HG02642 (cell line): ENCODE results near the gene CD14.
"Not testable (repeated sequence)": the region's sequence is repeated elsewhere in the genome, so short reads cannot be mapped to it uniquely, and the experiment has no call there.

Experiments used
- ATAC-seq: cut with Tn5 transposase; IDR thresholded peaks from one replicate; pipeline ENCODE4 v1.9.1; 2021; ENCODE audit warnings: mild to moderate bottlenecking; ENCODE audit not compliant: unreplicated experiment, poor library complexity

The CD14 gene

GRCh38 chr5:140635291-140636257 lies 2.6 kb upstream of the CD14 start:
- no peak for ATAC-seq

DNA sequence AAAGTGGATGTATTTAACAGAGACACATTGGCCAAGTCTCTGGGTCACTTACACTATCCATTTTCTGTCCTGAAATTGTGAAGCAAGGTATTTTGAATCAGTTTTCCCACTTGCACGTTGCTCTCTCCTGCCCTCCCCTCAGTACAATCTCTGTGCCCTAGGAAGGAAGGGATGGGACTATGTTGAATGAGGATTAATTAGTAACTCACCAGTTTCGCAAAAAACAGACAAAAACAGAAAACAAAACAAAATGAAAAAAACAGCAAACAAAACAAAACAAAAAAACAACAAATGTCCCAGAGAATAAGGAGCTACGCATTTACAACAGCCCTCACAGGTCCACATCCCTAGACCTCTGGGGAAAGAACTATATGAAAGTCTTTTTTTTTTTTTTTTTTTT lies 1.1 kb upstream of the CD14 start:
- ATAC-seq, result no peak

DNA sequence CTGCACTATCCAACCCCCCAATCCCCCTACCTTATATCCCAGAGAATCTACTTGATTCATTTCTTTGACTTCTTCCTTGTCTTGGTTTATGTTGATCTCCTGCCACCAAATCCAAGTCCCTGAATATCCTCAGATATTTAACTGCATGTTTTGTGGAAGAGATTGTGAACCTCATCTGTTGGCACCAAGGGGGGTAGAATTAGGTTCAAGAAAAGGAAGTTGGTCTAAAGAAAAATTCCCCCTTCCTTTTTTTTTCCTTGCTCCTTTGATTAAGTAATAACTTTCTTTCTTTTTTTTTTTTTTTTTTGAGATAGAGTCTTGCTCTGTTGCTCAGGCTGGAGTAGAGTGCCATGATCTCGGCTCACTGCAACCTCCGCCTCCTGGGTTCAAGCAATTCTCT lies 526 bp upstream of the CD14 start:
- ATAC-seq, result no peak

DNA sequence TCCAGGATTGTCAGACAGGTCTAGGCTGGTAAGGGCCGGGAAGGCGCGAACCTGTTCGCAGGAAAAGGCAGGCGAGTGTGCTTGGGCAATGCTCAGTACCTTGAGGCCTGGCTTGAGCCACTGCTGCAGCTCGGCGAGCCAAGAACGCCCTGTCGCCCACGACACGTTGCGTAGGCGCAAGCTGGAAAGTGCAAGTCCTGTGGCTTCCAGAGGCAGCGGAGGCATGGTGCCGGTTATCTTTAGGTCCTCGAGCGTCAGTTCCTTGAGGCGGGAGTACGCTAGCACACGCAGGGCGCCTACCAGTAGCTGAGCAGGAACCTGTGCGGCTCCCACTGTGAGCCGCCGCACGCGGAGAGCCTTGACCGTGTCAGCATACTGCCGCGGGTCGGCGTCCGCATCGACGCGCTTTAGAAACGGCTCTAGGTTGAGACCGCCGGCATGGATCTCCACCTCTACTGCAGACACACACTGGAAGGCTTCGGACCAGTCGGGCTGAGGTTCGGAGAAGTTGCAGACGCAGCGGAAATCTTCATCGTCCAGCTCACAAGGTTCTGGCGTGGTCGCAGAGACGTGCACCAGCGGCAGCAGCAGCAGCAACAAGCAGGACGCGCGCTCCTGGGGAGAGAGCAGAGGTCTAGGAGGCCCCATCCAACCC lies 482 bp downstream of the CD14 start:
- peak; percentile 67 for ATAC-seq

GRCh38 chr5:140631831-140632365 lies 1.1 kb downstream of the CD14 start:
- peak; percentile 56 for ATAC-seq

GRCh38 chr5:140631036-140631417 lies 1.9 kb downstream of the CD14 start:
- ATAC-seq, result no peak

DNA sequence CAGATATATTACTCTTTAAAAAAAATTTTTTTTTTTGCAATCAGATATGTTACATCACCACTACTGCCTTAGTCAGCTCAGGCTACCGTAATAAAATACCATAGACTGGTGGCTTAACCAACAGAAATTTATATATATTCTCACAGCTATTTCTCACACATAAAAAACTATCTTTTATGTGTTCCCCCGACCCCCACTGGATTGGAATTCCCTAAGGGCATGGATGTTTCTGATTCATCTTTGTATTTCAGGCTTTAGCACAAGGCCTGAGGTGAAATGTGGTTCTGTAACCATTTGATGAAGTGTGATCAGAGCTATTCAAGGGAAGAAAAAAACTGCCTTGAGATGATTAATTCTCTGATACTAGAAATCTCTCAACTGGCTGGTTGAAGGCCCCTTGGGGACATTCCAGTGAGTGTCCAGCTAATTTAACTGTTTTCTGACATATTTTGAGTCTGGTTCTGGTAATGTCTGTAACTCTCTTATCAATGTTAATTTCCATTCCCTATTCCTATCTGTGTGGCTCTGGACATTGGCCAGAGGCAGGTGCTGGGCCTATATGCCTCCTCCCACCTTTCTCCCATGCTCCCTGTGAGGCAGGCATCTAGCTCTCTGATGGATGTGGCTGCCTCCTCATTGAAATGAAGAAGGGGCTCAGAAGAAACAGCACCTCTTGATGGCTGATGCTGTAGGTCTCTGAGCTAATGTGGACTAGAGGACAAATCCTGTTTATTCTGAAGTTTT lies 2.5 kb downstream of the CD14 start:
- no peak for ATAC-seq

DNA sequence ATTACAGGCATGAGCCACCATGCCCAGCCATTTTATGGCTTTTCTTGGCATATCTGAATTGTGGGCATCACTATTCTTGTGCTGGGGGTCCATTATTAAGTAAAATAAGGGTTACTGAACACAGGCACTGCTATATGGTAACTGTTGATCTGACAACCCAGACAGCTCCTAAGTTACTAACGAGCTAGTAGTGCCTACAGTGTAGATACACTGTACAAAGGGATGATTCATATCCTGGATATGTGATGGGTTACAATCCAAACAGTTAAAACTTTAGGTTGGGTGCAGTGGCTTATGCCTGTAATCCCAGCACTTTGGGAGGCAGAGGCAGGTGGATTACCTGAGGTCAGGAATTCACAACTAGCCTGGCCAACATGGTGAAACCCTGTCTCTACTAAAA lies 4.3 kb downstream of the CD14 start:
- ATAC-seq, result no peak

- ATAC-seq, result no peak
Measured at GRCh38 chr5:140627972-140628371, 5.0 kb downstream of the CD14 start.

GRCh38 chr5:140624886-140625285 lies 8.1 kb downstream of the CD14 start:
- not testable (repeated sequence) for ATAC-seq

DNA sequence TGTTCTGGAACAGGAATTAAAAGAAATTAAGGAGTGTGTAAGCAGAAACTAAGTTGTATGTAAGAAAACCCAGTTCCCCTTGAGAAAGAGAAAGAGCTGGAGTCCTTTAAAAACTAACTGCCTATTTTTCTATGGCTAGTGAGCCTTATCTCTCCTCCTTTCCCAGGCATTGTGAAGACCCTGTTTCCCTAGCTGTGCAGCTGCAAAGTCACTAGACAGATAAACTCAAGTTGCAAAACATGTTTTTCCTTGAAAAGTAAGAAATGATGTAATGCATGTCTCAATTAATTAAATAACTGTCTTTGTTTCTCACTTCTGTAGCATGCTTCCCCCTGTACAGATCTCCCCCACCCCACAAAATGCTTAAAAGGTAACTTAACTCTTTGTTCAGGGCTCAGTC lies 9.9 kb downstream of the CD14 start:
- ATAC-seq, result not testable (repeated sequence)

GRCh38 chr5:140622301-140622700 lies 10.7 kb downstream of the CD14 start:
- no peak for ATAC-seq

DNA sequence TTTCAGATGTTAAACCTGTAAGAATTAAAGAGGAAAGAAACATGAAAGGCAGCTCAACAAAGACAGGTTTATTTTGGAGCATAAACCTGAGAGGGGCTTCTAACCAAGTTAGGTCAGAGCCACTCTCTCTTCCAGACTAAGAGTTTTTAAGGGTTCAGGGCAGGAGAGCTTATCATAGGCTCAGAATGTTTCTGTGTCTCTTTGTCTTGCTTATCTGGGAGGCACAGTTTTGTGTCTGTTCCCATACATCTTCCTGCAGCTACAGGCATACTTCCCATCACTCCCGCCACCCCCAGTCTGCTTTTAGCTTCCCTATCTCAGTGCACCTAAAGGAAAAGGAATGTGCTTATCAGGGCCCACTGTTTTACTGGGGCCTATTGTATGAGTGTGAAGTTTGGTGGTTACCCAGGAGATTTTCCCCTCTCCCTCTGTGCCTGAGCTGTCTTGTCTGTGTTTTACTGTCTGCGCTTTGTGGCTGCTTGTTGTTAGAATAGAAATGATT lies 21.9 kb downstream of the CD14 start:
- ATAC-seq, result no peak

- ATAC-seq, result no peak
Measured at GRCh38 chr5:140609126-140609525, 23.8 kb downstream of the CD14 start.

DNA sequence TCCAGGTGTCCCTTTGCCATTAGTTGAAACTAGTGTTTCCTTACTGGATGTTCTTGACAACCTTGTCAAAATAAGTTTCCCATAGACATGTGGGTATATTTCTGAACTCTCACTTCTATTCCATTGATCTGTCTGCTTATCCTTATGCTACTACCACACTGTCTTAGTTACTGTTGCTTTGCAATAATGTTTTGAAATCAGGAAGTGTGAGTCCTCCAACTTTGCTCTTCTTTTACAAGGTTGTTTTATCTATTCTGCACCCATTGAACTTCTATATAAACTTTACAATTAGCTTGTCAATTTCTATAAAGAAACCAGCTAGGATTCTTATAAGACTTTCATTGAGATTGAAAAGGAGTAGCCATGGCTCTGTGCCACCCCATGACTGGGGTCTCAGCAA lies 24.3 kb downstream of the CD14 start:
- ATAC-seq, result no peak

DNA sequence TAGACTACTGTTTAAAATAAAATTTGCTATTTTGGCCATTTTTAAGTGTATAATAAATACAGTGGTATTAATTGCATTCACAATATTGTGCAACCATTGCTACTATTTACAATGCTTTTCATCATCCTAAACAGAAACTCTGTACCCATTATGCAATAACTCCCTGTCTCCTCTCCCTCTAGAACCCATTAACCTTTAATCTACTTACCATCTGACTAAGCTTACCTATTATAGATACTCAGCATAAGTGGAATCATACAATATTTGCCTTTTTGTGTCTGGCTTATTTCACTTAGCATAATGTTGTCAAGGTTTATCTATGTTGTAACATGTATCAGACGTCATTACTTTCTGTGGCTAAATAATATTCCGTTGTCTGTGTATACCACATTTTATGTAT lies 25.9 kb downstream of the CD14 start:
- no peak for ATAC-seq

GRCh38 chr5:140605879-140606278 lies 27.1 kb downstream of the CD14 start:
- no peak for ATAC-seq

DNA sequence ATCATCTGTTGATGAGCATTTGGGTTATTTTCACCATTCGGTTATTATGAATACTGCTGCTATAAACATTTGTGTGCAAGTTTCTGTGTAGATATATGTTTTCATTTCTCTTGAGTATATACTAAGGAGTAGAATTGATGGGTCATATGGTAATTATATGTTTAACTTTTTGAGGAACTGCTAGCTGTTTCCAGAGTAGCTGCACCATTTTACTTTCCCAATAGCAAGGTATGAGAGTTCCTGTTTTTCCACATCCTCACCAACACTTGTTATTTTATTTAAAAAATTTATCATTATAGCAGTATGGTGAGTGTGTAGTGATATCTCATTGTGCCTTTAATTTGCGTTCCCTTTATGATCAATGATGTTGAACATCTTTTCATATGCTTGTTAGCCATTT lies 29.2 kb downstream of the CD14 start:
- no peak for ATAC-seq

DNA sequence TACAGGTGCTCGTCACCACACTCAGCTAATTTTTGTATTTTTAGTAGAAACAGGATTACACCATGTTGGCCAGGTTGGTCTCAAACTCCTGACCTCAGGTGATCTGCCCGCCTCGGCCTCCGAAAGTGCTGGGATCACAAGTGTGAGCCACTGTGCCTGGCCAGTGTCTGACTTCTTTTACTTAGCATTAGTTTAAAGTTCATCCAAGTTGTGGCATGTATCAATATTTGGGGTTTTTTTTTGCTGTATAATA lies 29.6 kb downstream of the CD14 start:
- not testable (repeated sequence) for ATAC-seq

DNA sequence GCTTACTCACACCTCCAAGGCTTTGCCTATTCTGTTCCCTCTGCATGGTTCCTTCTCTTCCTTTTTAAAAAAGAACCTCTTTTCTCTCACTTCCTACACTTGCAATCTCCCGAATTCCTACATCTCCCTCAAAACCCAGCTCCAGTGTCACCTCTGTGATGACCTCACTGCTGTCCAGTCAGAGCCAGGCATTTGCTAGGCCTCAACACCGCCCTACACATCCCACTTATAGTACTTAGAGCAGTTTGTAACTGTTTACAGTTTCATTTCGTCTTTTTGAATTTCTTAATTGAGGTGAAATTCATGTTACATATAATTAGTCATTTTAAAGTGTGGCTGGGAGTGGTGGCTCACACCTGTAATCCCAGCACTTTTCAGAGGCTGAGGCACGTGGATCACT lies 30.8 kb downstream of the CD14 start:
- ATAC-seq, result no peak

DNA sequence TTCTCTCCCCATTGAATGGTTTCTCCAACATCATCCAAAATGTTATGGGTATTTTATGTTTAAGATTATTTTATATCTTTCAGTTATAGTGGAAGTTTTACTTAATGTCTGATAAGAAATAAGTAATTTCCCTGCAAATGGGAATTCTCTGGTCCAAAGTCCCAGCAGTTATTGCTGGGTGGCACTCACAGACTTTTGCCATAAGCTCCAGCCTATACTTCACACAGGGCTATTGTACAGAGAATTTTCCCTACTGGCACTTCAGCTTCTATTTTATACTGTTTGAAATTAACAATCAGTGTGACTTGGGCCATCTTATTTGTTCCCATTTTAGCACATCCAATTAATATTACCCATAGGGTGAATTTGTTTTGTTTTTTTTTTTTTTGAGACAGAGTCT lies 32.9 kb downstream of the CD14 start:
- no peak for ATAC-seq
